HG03039 (cell line): Measurements from ENCODE around the gene CELF4.
A peak's percentile ranks its signal among the peaks of the same experiment; 100 is the strongest.

Experiments
- ATAC-seq: cut with Tn5 transposase; IDR thresholded peaks from one replicate; pipeline ENCODE4 v1.9.1; 2021; ENCODE audit warnings: mild to moderate bottlenecking, moderate library complexity; ENCODE audit not compliant: unreplicated experiment

CELF4 gene

DNA sequence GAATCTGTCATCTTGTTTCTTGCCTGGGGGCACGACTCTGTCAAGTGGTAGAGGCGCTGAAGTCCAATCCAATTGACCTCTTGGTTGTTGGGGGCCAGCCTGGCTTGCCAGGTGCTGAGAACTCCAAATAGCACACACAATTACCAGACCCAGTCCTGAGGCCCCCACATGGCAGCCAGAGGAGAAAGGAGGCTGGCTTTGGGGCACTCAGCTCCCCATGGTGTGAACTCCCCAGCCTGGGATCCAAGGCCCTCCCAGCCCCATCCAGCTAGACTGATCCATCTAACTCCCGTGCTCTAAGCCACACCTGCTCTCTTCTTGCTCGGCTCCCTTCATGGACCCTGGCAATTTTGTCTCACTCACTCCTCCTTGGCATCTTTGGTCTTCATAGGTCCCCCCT is 170.0 kb downstream of the CELF4 start:
- no peak for ATAC-seq

DNA sequence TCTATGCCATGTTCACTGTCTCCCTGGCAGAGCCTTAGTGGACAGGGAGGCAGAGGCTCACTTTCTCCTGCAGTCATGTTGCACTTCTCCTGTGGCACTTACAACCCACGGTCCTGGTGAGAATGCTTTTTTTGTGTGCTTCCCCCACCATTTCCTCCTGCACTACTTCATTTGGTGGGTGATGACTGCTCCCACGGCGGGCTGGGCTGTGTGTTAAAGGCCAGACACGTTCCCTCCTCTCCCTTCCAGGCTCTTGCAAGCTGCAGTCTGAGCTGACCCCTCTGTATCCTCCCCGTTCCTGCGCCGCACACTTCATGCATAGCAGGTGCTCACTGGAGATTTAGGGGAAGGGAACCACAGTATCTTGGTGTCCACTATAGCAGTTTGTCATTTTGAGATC is 170.5 kb downstream of the CELF4 start:
- ATAC-seq = no peak

DNA sequence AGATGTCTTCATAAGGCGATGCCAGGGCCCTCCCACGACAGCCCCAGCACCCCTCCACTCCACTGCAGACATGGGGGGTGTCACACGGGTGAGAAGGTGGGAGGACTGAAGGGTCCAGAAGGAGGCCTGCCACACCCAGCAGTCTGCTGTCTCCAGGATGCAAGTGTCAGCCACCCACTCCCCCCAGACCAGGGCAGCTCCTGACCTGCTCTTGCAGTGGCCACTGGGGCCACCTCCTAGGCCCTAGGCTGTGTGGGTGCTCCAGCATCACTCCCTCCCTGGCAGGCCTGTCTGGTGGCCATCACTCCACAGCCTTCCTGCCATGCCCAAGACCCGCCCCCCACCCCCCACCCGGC is 171.0 kb downstream of the CELF4 start:
- ATAC-seq = no peak

DNA sequence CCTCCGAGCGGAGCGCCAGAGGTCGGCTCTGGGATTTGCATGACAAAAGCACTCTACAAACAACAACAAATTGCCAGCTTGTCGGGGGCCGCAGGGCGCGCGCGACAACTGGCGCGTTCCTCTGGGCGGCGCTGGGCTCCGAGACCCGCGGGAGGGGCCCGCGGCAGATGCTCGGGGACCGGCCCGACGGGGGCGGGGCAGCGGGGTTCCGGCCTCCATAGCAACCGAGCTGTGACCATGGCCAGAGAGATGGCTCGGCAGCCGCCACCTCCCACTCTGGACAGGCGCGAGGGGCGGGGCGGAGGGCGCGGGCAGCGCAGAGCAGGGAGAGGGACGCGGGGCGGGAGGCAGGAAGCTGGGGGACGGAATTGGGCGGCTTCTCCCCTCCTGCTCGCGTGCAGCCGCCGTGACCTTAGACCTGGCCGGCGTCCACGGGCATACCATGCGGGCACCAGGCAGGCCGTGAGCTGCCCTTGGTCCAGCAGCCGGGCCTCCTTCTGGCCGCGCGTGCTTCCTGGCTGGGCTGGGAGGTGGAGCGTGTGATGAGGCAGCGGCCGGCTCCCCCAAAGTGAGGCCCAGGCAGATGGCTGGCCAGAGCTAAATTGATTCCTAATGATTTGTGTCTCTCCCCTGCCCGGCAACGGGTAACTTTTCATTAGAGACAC is 171.5 kb downstream of the CELF4 start:
- no peak for ATAC-seq

DNA sequence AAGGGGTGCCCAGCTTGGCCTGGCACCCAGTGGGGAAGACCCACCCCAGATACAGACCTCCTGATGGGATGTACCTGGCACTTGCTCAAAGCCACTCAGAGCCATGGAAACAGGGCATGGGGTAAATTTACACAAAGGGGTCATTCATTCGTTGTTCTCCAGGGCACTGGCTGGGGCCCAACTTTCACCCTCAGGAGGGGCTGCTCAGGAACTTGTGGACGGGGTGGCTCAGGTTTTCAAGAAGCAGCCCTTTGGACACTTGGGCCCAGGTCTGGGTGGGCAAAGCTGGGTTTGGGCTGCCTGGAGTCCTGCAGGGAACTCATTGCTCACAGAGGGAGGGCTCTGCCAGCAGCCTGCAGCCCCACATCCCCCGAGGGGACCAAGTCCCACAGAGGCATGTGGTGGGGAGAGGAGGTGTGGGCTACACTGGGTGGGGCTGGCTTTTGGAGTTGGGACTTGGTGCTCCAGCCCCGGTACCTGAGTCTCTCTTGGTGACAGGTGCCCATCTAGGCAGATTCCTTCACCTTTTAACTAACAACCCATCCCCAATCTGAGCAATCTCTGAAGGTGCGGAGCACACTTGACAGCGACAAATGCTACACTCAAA is 172.3 kb downstream of the CELF4 start:
- no peak for ATAC-seq

DNA sequence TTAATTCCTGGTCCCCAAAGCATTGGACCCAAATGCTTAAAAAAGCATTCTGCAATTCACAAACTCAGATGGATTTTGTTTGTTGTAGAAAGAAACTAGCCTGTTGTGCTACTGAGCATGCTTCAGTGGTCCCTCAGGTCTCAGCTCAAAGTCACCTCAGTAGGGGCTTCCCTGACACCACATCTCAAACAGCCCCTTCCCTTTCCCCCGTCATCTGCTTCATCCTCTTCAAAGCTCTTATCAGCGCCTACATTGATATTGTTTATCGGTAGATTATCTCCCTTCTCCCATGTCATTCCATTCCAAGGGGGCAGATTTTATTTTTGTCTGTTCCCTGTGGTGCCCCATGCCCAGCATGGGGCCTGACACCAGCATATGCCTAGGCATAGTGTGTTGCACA is 172.9 kb downstream of the CELF4 start:
- no peak for ATAC-seq

DNA sequence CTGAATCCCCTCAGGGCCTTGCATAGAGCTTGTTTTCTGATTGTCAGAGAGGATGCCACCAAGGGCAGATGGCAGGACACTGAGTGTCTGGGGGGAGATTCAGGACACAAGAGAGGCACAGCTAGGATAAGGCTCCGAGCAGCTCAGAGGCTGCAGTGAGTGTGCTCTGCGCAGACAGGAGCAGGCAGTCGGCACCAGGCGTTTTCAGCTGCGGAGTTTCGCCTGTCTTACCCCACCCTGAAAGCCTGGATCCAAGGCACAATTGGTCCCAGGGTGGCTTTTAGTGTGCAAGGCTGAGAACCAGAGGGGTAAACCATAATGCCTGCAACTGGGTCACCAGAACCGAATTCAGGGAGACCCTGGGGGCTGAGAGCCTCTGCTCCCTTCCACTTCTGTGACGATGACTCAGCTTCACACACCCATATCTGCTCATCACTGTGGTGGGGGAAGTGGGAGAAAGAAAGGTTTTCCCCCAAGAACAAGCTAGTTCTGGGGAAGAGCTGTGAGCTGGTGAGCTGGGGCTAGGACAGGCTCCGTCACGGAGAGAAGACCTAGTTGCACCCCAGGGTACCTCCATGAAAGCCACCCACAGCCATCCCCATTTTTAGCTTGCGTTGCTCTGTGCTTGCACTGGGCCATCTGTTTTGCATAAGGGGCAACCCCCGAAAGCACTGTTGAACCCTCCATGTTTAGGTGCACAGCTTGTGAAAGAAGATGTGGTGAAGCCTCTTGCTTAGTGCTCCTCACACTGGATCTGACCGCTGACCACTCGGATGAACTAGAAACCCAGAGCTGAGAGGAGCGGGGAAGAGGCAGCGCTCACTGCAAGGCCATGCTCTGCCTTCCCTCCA is 173.7 kb downstream of the CELF4 start:
- ATAC-seq = peak; percentile 63

DNA sequence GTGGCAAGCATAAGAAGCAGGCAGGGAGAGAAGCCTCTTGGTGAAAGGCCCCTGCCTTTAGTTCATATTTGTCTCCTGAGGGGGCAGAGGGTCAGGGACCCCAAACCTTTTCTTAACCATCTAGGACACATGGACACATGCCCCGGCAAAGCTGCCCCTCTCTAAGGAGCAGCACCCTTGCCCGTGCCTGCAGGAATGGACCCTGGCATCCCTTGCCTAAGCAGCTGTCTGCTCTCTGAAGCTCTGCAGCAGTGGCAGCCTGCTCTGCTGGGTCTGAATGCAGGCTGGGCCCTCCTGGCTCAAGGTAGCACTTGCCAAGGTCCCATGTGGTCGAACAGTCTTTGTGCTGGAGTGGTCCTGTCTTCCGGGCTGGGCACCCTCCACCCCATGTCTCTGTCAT is 174.4 kb downstream of the CELF4 start:
- no peak for ATAC-seq

DNA sequence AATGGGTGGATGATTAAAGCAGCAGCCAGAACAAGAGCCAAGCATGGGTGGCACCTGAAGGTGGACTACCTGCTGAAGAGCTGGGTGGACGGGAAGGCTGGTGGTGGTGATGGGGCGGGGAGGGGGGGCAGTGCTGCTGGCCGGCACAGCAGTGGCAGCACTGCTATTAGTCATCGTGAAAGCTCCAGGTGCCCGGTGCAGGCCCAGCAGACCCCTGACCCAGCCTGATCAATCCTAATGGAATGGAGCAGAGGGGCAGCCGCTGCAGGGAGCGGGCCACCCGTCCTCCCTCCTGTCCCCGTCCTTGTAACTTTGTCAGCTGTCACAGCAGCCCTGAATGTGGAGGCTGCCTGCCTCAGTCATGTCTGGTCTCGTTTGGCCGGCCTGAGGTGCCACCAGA is 174.9 kb downstream of the CELF4 start:
- no peak for ATAC-seq

DNA sequence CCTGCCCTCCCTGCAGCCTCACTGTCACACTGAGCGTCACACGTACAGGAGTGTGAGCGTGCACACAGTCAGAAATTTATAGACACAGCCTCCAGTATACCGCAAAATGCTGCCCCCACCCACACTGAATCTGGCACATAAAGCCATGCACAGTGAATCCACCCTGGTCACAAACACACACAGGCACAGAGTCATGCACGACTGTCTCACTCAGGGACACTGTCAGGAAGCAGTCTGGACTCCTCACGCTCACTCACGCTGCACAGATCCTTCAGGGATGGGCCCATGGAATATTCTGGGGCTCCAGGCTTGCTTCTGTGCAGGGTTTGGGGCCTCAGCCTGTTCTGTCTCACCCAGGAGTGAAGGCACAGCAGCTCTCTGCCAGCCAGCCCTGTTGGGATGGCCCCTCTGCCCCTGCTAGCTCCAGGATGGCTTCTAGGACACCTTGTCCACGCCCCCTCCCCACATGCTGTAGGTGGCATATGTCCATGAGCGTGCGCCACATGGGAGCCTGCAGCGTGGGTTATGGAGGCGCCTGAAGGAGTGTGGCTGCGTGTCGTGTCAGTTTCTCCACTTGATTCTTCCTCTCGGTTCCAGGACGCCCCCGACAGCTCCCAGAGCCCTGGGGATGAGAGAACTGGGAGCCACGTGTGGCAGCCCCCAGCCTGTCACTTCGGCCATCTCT is 175.8 kb downstream of the CELF4 start:
- no peak for ATAC-seq

DNA sequence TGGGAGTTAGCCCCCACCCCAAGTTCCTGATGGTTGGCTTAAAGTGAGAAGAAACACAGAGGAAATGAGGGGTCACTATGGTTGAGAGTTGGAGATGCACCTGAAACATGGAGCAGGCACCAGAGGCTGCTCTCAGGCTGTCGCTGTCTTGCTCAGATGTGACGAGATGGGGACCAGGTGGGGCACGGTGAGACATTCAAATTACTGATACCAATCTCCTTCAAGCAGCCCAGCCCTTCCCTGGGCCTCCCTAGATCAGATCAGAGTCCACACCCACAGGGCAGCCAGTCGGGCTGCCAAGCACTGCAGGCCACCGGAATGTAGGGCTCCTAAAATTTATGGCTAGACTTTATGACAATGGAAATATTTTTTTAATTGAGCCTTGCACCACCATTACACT is 176.6 kb downstream of the CELF4 start:
- no peak for ATAC-seq

DNA sequence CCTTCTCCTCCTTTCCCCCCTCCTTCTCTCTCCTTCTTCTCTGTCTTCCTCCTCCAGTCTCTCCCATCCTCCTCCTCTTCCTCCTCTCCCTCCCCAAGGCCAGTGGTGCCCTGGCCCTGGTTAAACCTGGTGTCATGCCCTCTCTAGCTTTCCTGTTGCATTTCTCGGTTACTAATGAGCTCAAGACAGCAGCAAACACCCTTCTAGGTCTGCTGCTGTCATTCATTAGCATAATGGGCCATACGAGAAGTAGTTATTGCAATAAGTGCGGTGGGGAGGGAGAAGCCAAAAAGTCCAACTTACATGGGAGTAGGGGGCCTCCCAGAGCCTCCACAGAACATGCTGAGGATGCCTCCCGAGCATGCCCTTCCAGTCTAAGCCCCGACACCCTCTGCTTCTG is 177.2 kb downstream of the CELF4 start:
- ATAC-seq = no peak

DNA sequence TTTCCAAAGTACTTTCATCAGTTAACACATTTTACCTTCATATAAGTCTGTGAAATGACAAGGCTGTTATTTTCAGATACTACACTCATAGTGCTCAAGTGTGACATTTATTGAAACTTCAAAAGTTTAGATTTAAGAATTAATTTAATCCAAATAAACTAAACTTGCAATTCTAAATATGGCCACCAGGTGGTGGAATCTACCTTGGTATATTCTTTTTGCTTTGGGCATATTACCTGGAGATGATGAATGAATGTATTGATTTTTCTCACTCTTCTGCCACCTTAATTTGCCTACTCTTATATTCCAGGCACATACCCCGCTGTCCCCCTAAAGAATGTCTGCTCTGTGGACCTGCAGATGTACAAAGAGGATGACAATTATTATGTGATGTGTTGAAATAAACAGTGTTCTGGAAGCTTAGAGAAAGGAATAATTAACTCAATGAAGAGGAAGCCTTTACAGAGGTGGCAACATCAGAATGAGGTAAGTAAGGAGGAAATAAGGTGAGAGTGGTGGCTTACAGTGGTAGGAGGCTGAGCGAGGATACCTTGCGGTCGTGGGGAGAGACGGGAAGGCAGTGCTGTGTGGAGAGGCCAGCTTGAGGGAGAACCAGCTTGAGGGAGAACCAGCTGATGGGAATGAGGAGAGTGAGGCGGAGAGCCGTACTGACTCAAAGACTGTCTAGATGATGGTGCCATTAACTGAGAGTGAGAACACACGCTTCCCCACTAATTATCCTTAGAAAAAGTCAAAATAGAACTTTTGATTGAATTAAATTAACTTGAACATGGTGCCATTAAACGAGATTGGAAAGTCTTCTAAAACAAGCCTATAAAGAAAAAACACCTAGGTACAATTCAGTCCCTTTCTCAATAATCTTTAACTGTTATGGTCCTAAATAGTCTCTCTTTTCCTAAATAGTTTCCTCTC is 179.5 kb downstream of the CELF4 start:
- no peak for ATAC-seq

DNA sequence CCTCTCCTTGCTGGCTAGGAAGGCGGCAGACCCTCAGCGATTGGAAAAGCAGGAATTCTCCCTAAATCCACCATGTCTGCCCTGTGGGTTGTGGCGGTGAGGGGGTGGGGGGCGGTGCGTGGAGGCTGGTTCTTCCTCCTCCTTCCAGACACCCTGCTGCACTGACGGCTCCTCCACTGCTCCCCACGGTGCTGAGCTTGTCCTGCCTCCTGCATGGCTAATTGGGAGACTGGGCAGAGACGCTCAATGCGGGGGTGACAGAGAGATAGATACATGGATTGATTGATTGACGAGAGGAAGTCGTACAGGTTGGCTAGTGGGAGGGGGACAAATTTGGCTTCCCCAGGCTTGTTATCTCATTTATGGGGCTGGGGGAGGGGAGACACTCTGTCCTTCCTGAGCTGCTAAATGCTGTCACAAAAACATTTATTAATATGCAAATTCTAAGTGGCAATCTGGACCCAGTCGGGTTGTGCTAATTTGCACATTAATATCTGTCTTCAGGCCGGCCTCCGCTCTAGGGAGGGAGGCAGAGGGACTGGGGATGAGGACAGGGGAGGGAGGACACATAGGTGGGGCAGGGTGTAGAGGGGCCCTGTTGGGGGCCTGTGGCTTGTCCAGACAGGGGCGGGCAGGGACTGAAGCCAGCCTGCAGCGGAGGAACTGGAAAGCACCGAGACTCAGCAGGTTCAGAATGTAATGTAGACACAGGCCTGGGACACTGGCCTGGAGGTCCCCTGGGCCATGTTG is 181.6 kb downstream of the CELF4 start:
- no peak for ATAC-seq

DNA sequence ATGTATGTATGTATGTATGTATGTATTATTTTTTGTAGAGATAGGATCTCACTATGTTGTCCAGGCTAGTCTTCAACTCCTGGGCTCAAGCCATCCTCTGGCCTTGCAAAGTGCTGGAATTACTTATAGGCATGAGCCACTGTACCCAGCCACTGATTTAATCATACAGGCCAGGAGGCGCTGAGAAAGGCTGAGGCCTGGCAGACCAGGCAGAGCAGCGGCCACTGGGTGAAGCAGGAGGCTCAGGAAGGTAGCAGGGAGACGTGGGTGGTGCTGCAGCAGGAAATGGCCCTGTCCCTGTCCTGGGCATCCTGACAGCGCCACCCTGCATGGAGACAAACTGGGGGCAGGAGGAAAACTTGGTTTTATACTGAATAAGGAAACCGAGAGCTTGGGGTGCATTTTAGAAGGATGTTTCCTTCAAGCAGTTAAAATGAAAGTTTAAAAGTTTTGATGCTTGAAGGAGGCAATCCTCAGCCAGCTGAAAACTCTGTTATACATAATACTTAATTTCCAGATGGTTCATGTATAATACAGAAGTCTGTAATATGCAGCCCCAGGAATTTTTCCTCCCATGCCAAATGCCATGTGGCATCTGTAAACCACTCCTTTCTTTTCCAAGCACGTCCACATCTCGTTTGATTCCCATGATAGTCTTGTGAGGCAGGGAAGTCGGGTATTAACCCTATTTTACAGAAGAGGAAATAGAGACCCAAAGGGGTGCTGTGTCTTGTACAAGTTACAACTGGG is 182.4 kb downstream of the CELF4 start:
- ATAC-seq = no peak

DNA sequence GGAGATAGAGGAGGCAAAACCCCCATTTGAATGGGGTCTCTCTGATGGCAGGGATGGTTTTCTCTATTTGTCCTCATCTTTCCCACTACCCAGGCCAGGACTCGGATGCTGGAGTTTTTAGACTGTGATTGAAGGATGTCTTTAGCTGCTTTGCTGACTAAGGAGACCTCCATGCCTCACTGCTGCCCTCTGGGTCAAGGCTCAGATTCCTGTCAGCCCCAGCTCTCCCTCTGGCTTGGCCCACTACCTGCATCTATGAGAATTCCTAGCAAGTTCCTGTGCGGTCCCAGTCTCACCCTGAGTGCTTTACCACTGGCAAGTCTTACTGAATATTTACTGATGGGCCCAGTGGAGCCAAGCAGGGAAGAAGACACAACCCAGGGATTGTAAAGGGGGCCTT is 184.0 kb downstream of the CELF4 start:
- no peak for ATAC-seq

DNA sequence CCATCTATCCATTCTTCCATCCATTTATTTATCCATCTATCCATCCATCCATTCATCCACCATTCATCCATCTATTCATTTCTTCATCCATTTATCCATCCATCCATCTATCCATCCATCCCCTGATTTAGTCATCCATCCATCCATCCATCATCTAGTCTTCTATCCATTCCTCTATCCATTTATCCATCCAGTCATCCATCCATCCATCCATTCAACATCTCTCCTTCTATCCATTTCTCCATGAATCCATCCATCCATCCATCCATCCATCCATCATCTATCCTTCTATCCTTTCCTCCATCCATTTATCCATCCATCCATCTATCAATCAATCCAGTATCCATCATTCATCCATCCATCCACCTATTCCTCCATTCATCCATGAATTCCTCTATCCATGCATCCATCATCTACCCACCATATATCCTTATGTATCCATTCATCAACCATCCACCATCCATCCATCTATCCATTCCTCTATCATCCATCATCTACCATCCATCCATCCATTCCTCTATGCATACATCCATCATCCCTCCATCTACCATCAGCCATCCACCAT is 185.0 kb downstream of the CELF4 start:
- ATAC-seq = no peak

DNA sequence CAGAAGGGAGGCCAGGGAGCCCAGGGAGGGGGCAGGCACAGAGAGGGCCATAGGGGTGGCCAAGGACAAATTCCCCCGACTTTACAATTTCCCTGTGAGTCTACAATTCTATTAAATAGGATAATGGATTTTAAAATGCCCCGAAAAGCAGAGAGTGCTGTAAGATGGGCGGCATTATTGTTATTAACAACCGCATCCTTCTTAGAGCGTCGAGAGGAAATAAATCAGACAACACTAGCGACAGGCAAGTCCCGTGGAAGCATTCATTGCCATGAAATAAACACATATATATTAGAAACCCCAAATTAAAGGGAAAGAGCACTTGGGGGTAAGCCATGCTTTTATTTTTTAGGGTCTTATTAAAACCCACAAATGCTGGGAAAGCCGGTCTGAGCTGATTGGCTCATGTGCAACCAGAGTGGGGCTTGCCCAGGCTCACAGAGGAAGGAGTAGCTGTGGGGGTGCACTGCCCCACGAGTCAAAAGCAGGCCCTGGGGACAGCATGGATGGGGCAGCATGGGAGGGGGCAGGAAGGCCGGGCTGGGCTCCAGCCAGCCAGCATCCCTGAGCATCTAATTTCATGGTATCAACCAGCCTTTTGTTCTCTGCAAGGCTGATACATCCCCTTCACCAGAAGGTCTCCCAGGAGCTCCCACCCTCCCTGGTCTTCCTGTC is 187.1 kb downstream of the CELF4 start:
- no peak for ATAC-seq
